GM12878 (cell line): ENCODE results near the gene UBR3. TPM values are rescaled to one million over a fixed set of nuclear protein-coding genes. Genes with fewer than 3 reads are reported as not detected.

Experiments
- ATAC-seq: fragments of 200-7000 bp; cut with Tn5 transposase; 3 replicates; pipeline ENCODE4 v1.9.1; 2020; ENCODE audit warnings: mild to moderate bottlenecking, moderate library complexity
- BruUV-seq: library from RNA; stranded (reverse); fragments of 400-500 nt; replicated peaks from 2 replicates; lab custom pipeline; 2021; lab: Mats Ljungman, UMichigan
- CTCF ChIA-PET: fragments of 300-600 bp; sonication (Branson Sonifier 250); formaldehyde crosslinking; extraction: SDS; loops from one replicate; lab custom pipeline; 2021; ENCODE audit warnings: inconsistent platforms; lab: Yijun Ruan, JAX
- POLR2A ChIA-PET: fragments of 350-600 bp; formaldehyde crosslinking; extraction: SDS; loops from one replicate; lab custom pipeline; 2021; ENCODE audit warnings: inconsistent platforms; lab: Charles Lee
- RAD21 ChIA-PET: fragments of 300-600 bp; sonication (Branson Sonifier 250); formaldehyde crosslinking; loops from one replicate; lab custom pipeline; 2023; ENCODE audit warnings: antibody characterized with exemption; ENCODE audit not compliant: unreplicated experiment; lab: Charles Lee
- SMC1A ChIA-PET: fragments of 300-600 bp; sonication (Branson Sonifier 250); formaldehyde crosslinking; loops from one replicate; lab custom pipeline; 2023; ENCODE audit not compliant: unreplicated experiment, uncharacterized antibody; lab: Charles Lee
- DNase-seq: peaks from one replicate; pipeline ENCODE4 v3.0.0-alpha.2; 2011; ENCODE audit warnings: low read depth, low spot score
- FAIRE-seq: peaks from 3 replicates; lab custom pipeline; 2011; peaks lifted over from hg19 to GRCh38; lab: Jason Lieb, UNC
- H2AFZ ChIP-seq: 2 replicates; pipeline ENCODE4 v1.6.0; 2011; ENCODE audit warnings: low read depth, low read length, control low read depth; ENCODE audit not compliant: control insufficient read depth
- H3K27ac ChIP-seq: 2 replicates; pipeline ENCODE4 v1.5.1; 2011; ENCODE audit warnings: control low read depth; ENCODE audit not compliant: control insufficient read depth, insufficient read depth
- H3K27me3 ChIP-seq, 2 experiments: replicated peaks in 1 of 2; 2 replicates each; pipeline versions ENCODE4 v1.6.0 to v1.6.1; 2011; ENCODE audit warnings: low read length in 1 of 2; ENCODE audit not compliant: control insufficient read depth in 2 of 2, insufficient read depth in 2 of 2
- H3K36me3 ChIP-seq, 2 experiments: 2 replicates each; pipeline ENCODE4 v1.5.1; 2011; ENCODE audit warnings: low read length in 1 of 2; ENCODE audit not compliant: control insufficient read depth in 2 of 2, insufficient read depth in 2 of 2
- H3K4me1 ChIP-seq: 2 replicates; pipeline ENCODE4 v1.6.1; 2011; ENCODE audit warnings: mild to moderate bottlenecking, low read length, moderate library complexity, mixed read lengths; ENCODE audit not compliant: control insufficient read depth, insufficient read depth
- H3K4me2 ChIP-seq: 2 replicates; pipeline ENCODE4 v1.6.0; 2011; ENCODE audit warnings: control low read depth; ENCODE audit not compliant: control insufficient read depth, insufficient read depth
- H3K4me3 ChIP-seq: fragments of 200-600 bp; sonication (generic); 2 replicates; pipeline ENCODE4 v1.5.1; 2016
- H3K79me2 ChIP-seq: 2 replicates; pipeline ENCODE4 v1.6.0; 2011; ENCODE audit warnings: low read length; ENCODE audit not compliant: control insufficient read depth, insufficient read depth
- H3K9ac ChIP-seq: 2 replicates; pipeline ENCODE4 v1.8.0; 2011; ENCODE audit warnings: low read length, control low read depth, mixed read lengths; ENCODE audit not compliant: control insufficient read depth, insufficient read depth
- H3K9me3 ChIP-seq: replicated peaks from 3 replicates; pipeline ENCODE4 v1.5.1; 2011; ENCODE audit warnings: mild to moderate bottlenecking, low read length; ENCODE audit not compliant: control insufficient read depth, insufficient read depth
- H4K20me1 ChIP-seq: 2 replicates; pipeline ENCODE4 v1.6.0; 2011; ENCODE audit not compliant: control insufficient read depth, insufficient read depth
- ASH2L ChIP-seq: fragments of 300-600, 200-600 bp; sonication (generic); IDR thresholded peaks from 2 replicates; pipeline ENCODE4 v1.6.1; 2017; ENCODE audit warnings: low read depth, mild to moderate bottlenecking, borderline replicate concordance
- DPF2 ChIP-seq: fragments of 450-650 bp; IDR thresholded peaks from 2 replicates; pipeline ENCODE4 v1.6.1; 2017; ENCODE audit warnings: mild to moderate bottlenecking
- EED ChIP-seq: sonication (generic); IDR thresholded peaks from 2 replicates; pipeline ENCODE4 v1.6.1; 2016; ENCODE audit warnings: antibody characterized with exemption, low read depth
- FOS ChIP-seq: IDR thresholded peaks from 3 replicates; pipeline ENCODE4 v1.6.1; 2011; ENCODE audit warnings: borderline replicate concordance; ENCODE audit not compliant: insufficient read length; ENCODE audit errors: extremely low read depth
- RUNX3 ChIP-seq: IDR thresholded peaks from 2 replicates; pipeline ENCODE4 v1.6.1; 2012; ENCODE audit warnings: low read length, inconsistent platforms
- WGBS: methylation state at CpG from one replicate; pipeline ENCODE4 v1.1.6; 2016; ENCODE audit warnings: low lambda C conversion rate; ENCODE audit not compliant: insufficient replicate concordance, insufficient coverage; ENCODE audit errors: missing lambda C conversion rate; 5-methylcytosine and 5-hydroxymethylcytosine counted together
- in situ Hi-C: fragments of 300-500 bp; cut with MboI; formaldehyde crosslinking; loops from 9 replicates; pipeline ENCODE4 v1.14.3; 2018; ENCODE audit warnings: mixed read lengths
- intact Hi-C: fragments of 100-400 bp; cut with micrococcal nuclease; formaldehyde crosslinking; loops from one replicate; pipeline ENCODE4 v1.14.2; 2022; ENCODE audit not compliant: unreplicated experiment
- polyA plus RNA-seq, 11 experiments: library from polyadenylated mRNA; depleted of rRNA in 4 of 11; unstranded in 6 of 11; stranded (reverse) in 5 of 11; fragments of >200 nt; fragmentation: Nextera tagmentation in 4 of 11; fragmentation: Illumina TruSeq in 1 of 11; extraction: Ambion mirVana in 4 of 11; extraction: Trizol in 1 of 11; gene quantifications; 1 replicate in 1 of 11; 2 replicates in 10 of 11; pipeline versions ENCODE4 v1.2.1 to v1.2.3, GENCODE V29; 2011 to 2016; ENCODE audit warnings: inconsistent platforms in 2 of 11, missing spikeins in 2 of 11, low read depth in 1 of 11
- total RNA-seq, 4 experiments: library from RNA; depleted of rRNA in 3 of 4; stranded (reverse); fragments of >200 nt in 3 of 4; fragmentation: Illumina TruSeq in 1 of 4; extraction: Trizol in 1 of 4; gene quantifications; 2 replicates each; pipeline versions ENCODE4 v1.2.1 to v1.2.3, GENCODE V29; 2013 to 2021
- TF ChIP-seq, protein P1 (sequence below): fragments of 450-650 bp; conservative IDR thresholded peaks from 2 replicates; pipeline ENCODE4 v1.6.1; 2017; ENCODE audit warnings: mild to moderate bottlenecking, moderate library complexity

UBR3 gene
- total and polyA plus RNA-seq, 10 of the 15 experiments (the other 5 are each of a cell fraction or from before 2014, with no cell fraction given): 3.8 to 22.9 (median 11.2) TPM

DNA sequence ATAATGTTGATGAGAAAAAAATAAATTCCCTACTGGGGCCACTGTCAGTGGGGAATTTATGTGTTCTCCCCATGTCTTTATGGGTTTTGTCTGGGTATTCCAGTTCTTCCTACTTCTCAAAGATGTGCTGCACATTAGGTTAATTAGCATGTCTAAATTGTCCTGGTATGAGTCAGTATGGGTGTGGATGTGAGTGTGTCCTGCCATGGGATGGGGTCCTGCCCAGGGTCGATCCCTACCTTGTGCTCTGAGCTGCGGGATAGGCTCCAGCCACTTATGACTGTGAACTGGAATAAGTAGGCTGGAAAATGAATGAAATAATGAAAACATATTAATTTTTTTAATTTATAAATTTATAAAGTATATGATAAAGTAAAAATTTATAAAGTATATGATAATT lies 167.5 kb downstream of the UBR3 start:
- Histone ChIP-seq H3K27me3 (no peaks in the 10 kb centered on the region), H3K9ac (no peak overlapping the region), H2AFZ (no peak overlapping the region), H3K79me2 (no peaks in the 10 kb centered on the region), H3K4me1 (no peaks in the 10 kb centered on the region), H3K9me3 (peaks cover 7% of the 10 kb centered on the region; the same call in 2 of the 3 replicates), H3K4me2 (no peak overlapping the region), H4K20me1 (no peaks in the 10 kb centered on the region), H3K36me3 (no peaks in the 10 kb centered on the region; a peak in 1 of 4 replicates), H3K27ac (no peak overlapping the region), H3K4me3 (no peak overlapping the region)
- ChIA-PET POLR2A (no interaction called here), RAD21 (no interaction called here), SMC1A (no interaction called here), CTCF (no interaction called here)
- 94% methylated on average over 2 of the region's 2 CpGs for WGBS
- ATAC-seq (no peak), FAIRE-seq (no peak), DNase-seq (no peak)
- in situ Hi-C loops (no loop called here), intact Hi-C loops (no loop called here)
- no TSS peak for BruUV-seq
- no peak for TF ChIP-seq RUNX3
- TF ChIP-seq ASH2L: no peak
- TF ChIP-seq EED: no peak
- TF ChIP-seq, protein P1, sequence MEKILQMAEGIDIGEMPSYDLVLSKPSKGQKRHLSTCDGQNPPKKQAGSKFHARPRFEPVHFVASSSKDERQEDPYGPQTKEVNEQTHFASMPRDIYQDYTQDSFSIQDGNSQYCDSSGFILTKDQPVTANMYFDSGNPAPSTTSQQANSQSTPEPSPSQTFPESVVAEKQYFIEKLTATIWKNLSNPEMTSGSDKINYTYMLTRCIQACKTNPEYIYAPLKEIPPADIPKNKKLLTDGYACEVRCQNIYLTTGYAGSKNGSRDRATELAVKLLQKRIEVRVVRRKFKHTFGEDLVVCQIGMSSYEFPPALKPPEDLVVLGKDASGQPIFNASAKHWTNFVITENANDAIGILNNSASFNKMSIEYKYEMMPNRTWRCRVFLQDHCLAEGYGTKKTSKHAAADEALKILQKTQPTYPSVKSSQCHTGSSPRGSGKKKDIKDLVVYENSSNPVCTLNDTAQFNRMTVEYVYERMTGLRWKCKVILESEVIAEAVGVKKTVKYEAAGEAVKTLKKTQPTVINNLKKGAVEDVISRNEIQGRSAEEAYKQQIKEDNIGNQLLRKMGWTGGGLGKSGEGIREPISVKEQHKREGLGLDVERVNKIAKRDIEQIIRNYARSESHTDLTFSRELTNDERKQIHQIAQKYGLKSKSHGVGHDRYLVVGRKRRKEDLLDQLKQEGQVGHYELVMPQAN: no peak
- TF ChIP-seq DPF2: no peak
- no peak for TF ChIP-seq FOS
